ENCODE measurements around the gene FIG4.

GRCh38 chr6:109693111-109693510 lies 2.0 kb downstream of the FIG4 start:
- TF ChIP-seq EZH2 (IDR thresholded peaks at IDR 0.05; ENCODE audit: borderline replicate concordance), result no peak
- no peak for TF ChIP-seq CTCF (IDR thresholded peaks at IDR 0.05; ENCODE audit: poor library complexity)
- TF ChIP-seq EZH2phosphoT487 (IDR thresholded peaks at IDR 0.05; ENCODE audit: low read depth, severe bottlenecking, unreplicated experiment), result no peak
